Aorta (tissue), 5 donors: Measurements from ENCODE around the gene CHAT. TPM values are rescaled to one million over a fixed set of nuclear protein-coding genes. Genes with fewer than 3 reads are reported as not detected.

ENCODE experiments used
- ATAC-seq: fragments of 200-7000 bp; cut with Tn5 transposase; one replicate; pipeline ENCODE4 v1.9.1; 2022; ENCODE audit warnings: moderate library complexity; ENCODE audit not compliant: low FRiP score
- DNase-seq, 2 donors: peaks; one replicate each; pipeline ENCODE4 v3.0.0-alpha.2; 2020
- H3K27ac ChIP-seq, 2 donors: one replicate each; pipeline ENCODE4 v1.5.1; 2013; ENCODE audit warnings: low read length in 2 of 2, mild to moderate bottlenecking in 2 of 2, moderate library complexity in 2 of 2, control low read depth in 1 of 2, inconsistent platforms in 1 of 2, low read depth in 1 of 2
- H3K27me3 ChIP-seq, 2 donors: one replicate each; pipeline ENCODE4 v1.6.1; 2013; ENCODE audit warnings: control low read depth in 1 of 2, low read length in 1 of 2, mild to moderate bottlenecking in 1 of 2, moderate library complexity in 1 of 2; ENCODE audit not compliant: insufficient read depth in 2 of 2, control insufficient read depth in 1 of 2
- H3K36me3 ChIP-seq, 2 donors: one replicate each; pipeline ENCODE4 v1.6.1; 2013; ENCODE audit warnings: control low read depth in 1 of 2, low read length in 1 of 2, mild to moderate bottlenecking in 1 of 2; ENCODE audit not compliant: insufficient read depth in 2 of 2, control insufficient read depth in 1 of 2
- H3K4me1 ChIP-seq, 2 donors: one replicate each; pipeline ENCODE4 v1.6.1; 2013; ENCODE audit warnings: low read length in 2 of 2, control low read depth in 1 of 2, mild to moderate bottlenecking in 1 of 2, moderate library complexity in 1 of 2; ENCODE audit not compliant: insufficient read depth in 2 of 2, control insufficient read depth in 1 of 2
- H3K4me3 ChIP-seq, 2 donors: one replicate each; pipeline ENCODE4 v1.5.1; 2013; ENCODE audit warnings: low read length in 2 of 2, control low read depth in 1 of 2, mild to moderate bottlenecking in 1 of 2
- H3K9me3 ChIP-seq: one replicate; pipeline ENCODE4 v1.6.1; 2013; ENCODE audit warnings: mild to moderate bottlenecking, low read length; ENCODE audit not compliant: control insufficient read depth
- WGBS, 2 donors: extraction: QIAGEN DNeasy Blood & Tissue Kit; methylation state at CpG; one replicate each; pipeline ENCODE4 v1.1.7; 2013; 5-methylcytosine and 5-hydroxymethylcytosine counted together
- intact Hi-C, 2 donors: fragments of 100-400 bp; cut with DNase I; formaldehyde crosslinking; loops; one replicate each; pipeline versions ENCODE4 v1.14.2 to v1.15.0; 2022
- polyA plus RNA-seq, 2 donors: library from polyadenylated mRNA; stranded (reverse); fragments of 200-250 nt; gene quantifications; one replicate each; pipeline ENCODE4 v1.2.3, GENCODE V29; 2013
- total RNA-seq, 2 donors: library from RNA; stranded (reverse); fragmentation: NEBNext Ultra II Directional; extraction: Animal tissue kit (Norgen Biotek cat#: 25700); gene quantifications; one replicate each; pipeline ENCODE4 v1.2.1, GENCODE V29; 2021
- donor health status: healthy with polysubstance abuse.
- donor health status: Bipolar disorder and iron deficiency.
- donor health status: DM: no; HTN: no; CAD: no.
- donor health status: DM: no; HTN: no; CAD: no.
- donor health status: DM: yes; HTN: yes; CAD: no.

Gene CHAT
- total and polyA plus RNA-seq, 4 donors: not detected

GRCh38 chr10:49577182-49577925 is 36.5 kb upstream of the CHAT start:
- H3K4me3 ChIP-seq: no peak overlapping the region
- H3K4me1 ChIP-seq: peaks cover 0 to 5% of the 10 kb centered on the region in 2 donors
- ATAC-seq (no peak), DNase-seq (no peak)
- intact Hi-C loops: no loop called here
- WGBS, 2 donors: 89 to 91% methylated on average over 2 of the region's 2 CpGs
- H3K27ac ChIP-seq: no peak overlapping the region
- H3K36me3 ChIP-seq: no peaks in the 10 kb centered on the region
- no peaks in the 10 kb centered on the region for H3K27me3 ChIP-seq
- no peaks in the 10 kb centered on the region for H3K9me3 ChIP-seq

- Histone ChIP-seq H3K27ac (no peak overlapping the region), H3K9me3 (no peaks in the 10 kb centered on the region), H3K4me3 (no peak overlapping the region), H3K4me1 (peaks cover 0 to 5% of the 10 kb centered on the region in 2 donors), H3K27me3 (no peaks in the 10 kb centered on the region), H3K36me3 (no peaks in the 10 kb centered on the region)
- no peak for DNase-seq
- ATAC-seq: no peak
- intact Hi-C loops: no loop called here
- WGBS, 2 donors: 97 to 98% methylated on average over 3 of the region's 3 CpGs
Observed at GRCh38 chr10:49578392-49578791, 35.4 kb upstream of the CHAT start.

GRCh38 chr10:49579621-49580020 is 34.2 kb upstream of the CHAT start:
- ATAC-seq: no peak

GRCh38 chr10:49585387-49585786 is 28.4 kb upstream of the CHAT start:
- Histone ChIP-seq H3K4me1 (no peaks in the 10 kb centered on the region), H3K27me3 (no peaks in the 10 kb centered on the region), H3K4me3 (no peak overlapping the region), H3K36me3 (no peaks in the 10 kb centered on the region), H3K9me3 (no peaks in the 10 kb centered on the region), H3K27ac (no peak overlapping the region)
- DNase-seq (no peak), ATAC-seq (no peak)
- intact Hi-C loops: no loop called here

More at GRCh38 chr10:49579621-49580020, 34.2 kb upstream of the CHAT start:
- Histone ChIP-seq H3K4me3 (no peak overlapping the region), H3K9me3 (no peaks in the 10 kb centered on the region), H3K27me3 (no peaks in the 10 kb centered on the region), H3K27ac (peak overlapping the region in 1 of 2 donors; percentile 44), H3K4me1 (peaks cover 0 to 5% of the 10 kb centered on the region in 2 donors), H3K36me3 (no peaks in the 10 kb centered on the region)
- intact Hi-C loops: no loop called here
- WGBS, 2 donors: 4% methylated on average over 2 of the region's 2 CpGs
- no peak for DNase-seq

- DNase-seq: no peak
Observed at GRCh38 chr10:49587981-49588380, 25.9 kb upstream of the CHAT start.

GRCh38 chr10:49592726-49593563 is 20.9 kb upstream of the CHAT start:
- DNase-seq (no peak), ATAC-seq (peak; percentile 67)
- Histone ChIP-seq H3K4me1 (no peaks in the 10 kb centered on the region), H3K9me3 (no peaks in the 10 kb centered on the region), H3K27ac (no peak overlapping the region), H3K4me3 (no peak overlapping the region), H3K27me3 (no peaks in the 10 kb centered on the region), H3K36me3 (no peaks in the 10 kb centered on the region)
- intact Hi-C loops: no loop called here
- WGBS, 2 donors: 41% methylated on average over 9 of the region's 9 CpGs

More at GRCh38 chr10:49587981-49588380, 25.9 kb upstream of the CHAT start:
- no peaks in the 10 kb centered on the region for H3K4me1 ChIP-seq
- H3K27ac ChIP-seq: no peak overlapping the region
- intact Hi-C loops: no loop called here
- WGBS, 2 donors: 81 to 88% methylated on average over 4 of the region's 4 CpGs
- no peak for ATAC-seq
- H3K36me3 ChIP-seq: no peaks in the 10 kb centered on the region
- no peaks in the 10 kb centered on the region for H3K9me3 ChIP-seq
- no peaks in the 10 kb centered on the region for H3K27me3 ChIP-seq
- no peak overlapping the region for H3K4me3 ChIP-seq

GRCh38 chr10:49593564-49593875 is 20.3 kb upstream of the CHAT start:
- DNase-seq (no peak), ATAC-seq (no peak)
- Histone ChIP-seq H3K36me3 (no peaks in the 10 kb centered on the region), H3K4me3 (no peak overlapping the region), H3K4me1 (no peaks in the 10 kb centered on the region), H3K27me3 (no peaks in the 10 kb centered on the region), H3K9me3 (no peaks in the 10 kb centered on the region), H3K27ac (no peak overlapping the region)
- WGBS, 2 donors: 83 to 89% methylated on average over 6 of the region's 6 CpGs
- intact Hi-C loops: no loop called here

- intact Hi-C loops: no loop called here
- Histone ChIP-seq H3K27me3 (no peaks in the 10 kb centered on the region), H3K27ac (no peak overlapping the region), H3K4me3 (no peak overlapping the region), H3K36me3 (no peaks in the 10 kb centered on the region), H3K4me1 (no peaks in the 10 kb centered on the region), H3K9me3 (no peaks in the 10 kb centered on the region)
- 67 to 70% methylated on average over 4 of the region's 4 CpGs for WGBS, 2 donors
- ATAC-seq (no peak), DNase-seq (no peak)
Observed at GRCh38 chr10:49593998-49594397, 19.8 kb upstream of the CHAT start.

GRCh38 chr10:49594594-49594993 is 19.2 kb upstream of the CHAT start:
- Histone ChIP-seq H3K27me3 (no peaks in the 10 kb centered on the region), H3K27ac (no peak overlapping the region), H3K9me3 (no peaks in the 10 kb centered on the region), H3K4me3 (no peak overlapping the region), H3K4me1 (no peaks in the 10 kb centered on the region), H3K36me3 (no peaks in the 10 kb centered on the region)
- DNase-seq (no peak), ATAC-seq (peak; percentile 62)
- 1% methylated on average over 6 of the region's 6 CpGs for WGBS, 2 donors
- intact Hi-C loops: no loop called here
